GM13976 (cell line): ENCODE measurements around the gene RALGAPA1.
"Not testable (repeated sequence)": the region's sequence is repeated elsewhere in the genome, so short reads cannot be mapped to it uniquely, and the experiment has no call there.

ENCODE experiments used
- DNase-seq: peaks from one replicate; pipeline ENCODE4 v3.0.0; 2012; ENCODE audit warnings: low spot score
- CTCF ChIP-seq: IDR thresholded peaks from 2 replicates; pipeline ENCODE4 v1.5.1; 2012; ENCODE audit warnings: borderline replicate concordance, mild to moderate bottlenecking; ENCODE audit not compliant: insufficient read depth; ENCODE audit errors: extremely low read depth, missing control alignments, control extremely low read depth
- in situ Hi-C: fragments of 300-500 bp; cut with MboI; formaldehyde crosslinking; loops from one replicate; pipeline ENCODE4 v1.12.0; 2022; ENCODE audit warnings: low sequenced_read_pairs, mixed read lengths, inconsistent platforms; ENCODE audit not compliant: unreplicated experiment

The RALGAPA1 gene

GRCh38 chr14:35786856-35787255 is 22.2 kb downstream of the RALGAPA1 start:
- in situ Hi-C loops: no loop called here
- DNase-seq: no peak
- no peak for TF ChIP-seq CTCF

GRCh38 chr14:35783699-35784098 is 25.4 kb downstream of the RALGAPA1 start:
- DNase-seq: no peak
- no peak for TF ChIP-seq CTCF
- in situ Hi-C loops: no loop called here

GRCh38 chr14:35779368-35779767 is 29.7 kb downstream of the RALGAPA1 start:
- in situ Hi-C loops: no loop called here
- no peak for TF ChIP-seq CTCF
- no peak for DNase-seq

- in situ Hi-C loops, DNase-seq: not testable (repeated sequence)
These were observed 31.5 kb downstream of the RALGAPA1 start for GRCh38 chr14:35777550-35777949.

- no peak for DNase-seq
- TF ChIP-seq CTCF: no peak
- in situ Hi-C loops: no loop called here
These were observed 32.3 kb downstream of the RALGAPA1 start for GRCh38 chr14:35776823-35777222.

GRCh38 chr14:35776085-35776484 is 33.0 kb downstream of the RALGAPA1 start:
- in situ Hi-C loops, DNase-seq: not testable (repeated sequence)

- TF ChIP-seq CTCF: no peak
- in situ Hi-C loops: no loop called here
- no peak for DNase-seq
These were observed 42.4 kb downstream of the RALGAPA1 start for GRCh38 chr14:35766700-35767082.

GRCh38 chr14:35766036-35766699 is 42.9 kb downstream of the RALGAPA1 start:
- in situ Hi-C loops: no loop called here
- DNase-seq: no peak
- no peak for TF ChIP-seq CTCF
